HG03139 (cell line): Measurements from ENCODE around the gene NKIRAS1.
A peak's percentile ranks its signal among the peaks of the same experiment; 100 is the strongest.
"Not testable (repeated sequence)": the region's sequence is repeated elsewhere in the genome, so short reads cannot be mapped to it uniquely, and the experiment has no call there.

ENCODE experiments used
- ATAC-seq: cut with Tn5 transposase; IDR thresholded peaks from one replicate; pipeline ENCODE4 v1.9.1; 2021; ENCODE audit not compliant: unreplicated experiment

The NKIRAS1 gene

DNA sequence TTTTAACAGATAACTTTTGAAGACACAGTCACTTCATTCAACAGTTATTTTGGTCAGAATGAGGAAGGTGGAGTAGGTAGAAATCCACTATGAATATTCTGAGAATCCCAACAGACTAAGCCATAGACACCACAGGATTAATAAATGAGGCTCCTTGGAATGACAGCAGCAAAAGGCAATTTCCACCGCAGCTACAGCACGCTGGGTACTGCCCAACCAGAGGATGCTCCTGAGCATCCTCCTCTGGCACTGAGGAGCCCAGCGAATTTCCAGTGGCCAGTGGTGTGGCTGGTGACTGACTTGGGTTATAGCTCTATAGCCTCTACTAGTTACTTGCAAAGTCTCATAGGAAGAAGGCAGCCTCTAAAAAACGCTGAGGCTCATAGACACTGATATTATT lies 24.6 kb upstream of the NKIRAS1 start:
- no peak for ATAC-seq

DNA sequence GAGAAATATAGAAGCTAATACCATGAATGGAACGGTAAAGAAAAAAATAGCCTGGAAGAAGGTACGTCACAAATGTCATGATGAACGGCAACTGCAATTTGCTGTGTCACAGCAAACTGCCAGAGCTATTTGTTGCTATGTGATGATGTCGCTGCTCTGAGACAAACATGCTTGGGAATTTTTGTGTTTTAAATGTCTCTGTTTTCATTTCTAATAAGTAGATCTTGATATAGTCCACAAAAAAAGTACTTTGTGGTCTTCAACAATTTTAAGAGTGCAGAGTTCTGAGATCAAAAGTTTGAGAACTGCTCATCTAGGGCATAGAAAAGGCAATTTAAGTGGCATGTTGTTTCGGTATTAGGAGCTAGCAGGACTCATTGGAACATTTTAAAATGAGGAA lies 24.0 kb upstream of the NKIRAS1 start:
- ATAC-seq: no peak

GRCh38 chr3:23938688-23939087 lies 21.9 kb upstream of the NKIRAS1 start:
- no peak for ATAC-seq

DNA sequence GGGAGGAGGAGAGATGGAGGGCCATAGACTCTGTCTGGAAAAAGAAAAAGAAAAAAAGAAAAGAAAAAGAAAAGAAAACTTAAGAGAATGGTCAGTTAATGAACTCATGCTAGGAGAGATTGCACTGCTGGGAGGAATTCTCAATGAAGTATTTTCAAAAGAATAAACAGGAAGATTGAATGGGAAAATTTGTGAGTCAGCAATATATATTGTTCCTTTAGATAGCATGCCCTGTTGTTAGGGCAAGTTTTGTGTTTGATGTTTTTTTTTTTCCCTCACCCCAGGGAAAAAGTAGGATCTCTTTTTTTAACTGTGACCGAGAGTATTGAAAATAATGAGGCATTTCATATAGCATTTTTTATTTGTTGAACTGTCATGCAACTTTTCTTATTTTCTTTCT lies 20.5 kb upstream of the NKIRAS1 start:
- ATAC-seq: no peak

- no peak for ATAC-seq
Measured at GRCh38 chr3:23934253-23934652, 17.5 kb upstream of the NKIRAS1 start.

DNA sequence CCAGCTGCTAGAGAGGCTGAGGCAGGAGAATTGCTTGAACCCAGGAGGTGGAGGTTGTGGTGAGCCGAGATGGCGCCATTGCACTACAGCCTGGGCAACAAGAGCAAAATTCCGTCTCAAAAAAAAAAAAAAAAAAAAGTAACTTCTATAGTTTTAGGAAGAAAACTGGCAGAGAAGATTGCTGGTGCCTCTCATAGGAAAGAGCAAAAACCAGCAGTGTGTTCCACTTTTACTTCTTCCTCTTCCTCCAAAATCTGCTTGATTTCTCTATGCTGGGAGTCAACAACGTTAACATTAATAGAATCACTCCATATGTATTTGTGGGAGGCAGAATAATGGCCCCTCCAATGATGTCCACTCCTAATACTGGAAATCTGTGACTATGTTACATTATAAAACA lies 15.8 kb upstream of the NKIRAS1 start:
- ATAC-seq: no peak

GRCh38 chr3:23931597-23931996 lies 14.8 kb upstream of the NKIRAS1 start:
- ATAC-seq: no peak

- no peak for ATAC-seq
Measured at GRCh38 chr3:23928524-23928923, 11.7 kb upstream of the NKIRAS1 start.

DNA sequence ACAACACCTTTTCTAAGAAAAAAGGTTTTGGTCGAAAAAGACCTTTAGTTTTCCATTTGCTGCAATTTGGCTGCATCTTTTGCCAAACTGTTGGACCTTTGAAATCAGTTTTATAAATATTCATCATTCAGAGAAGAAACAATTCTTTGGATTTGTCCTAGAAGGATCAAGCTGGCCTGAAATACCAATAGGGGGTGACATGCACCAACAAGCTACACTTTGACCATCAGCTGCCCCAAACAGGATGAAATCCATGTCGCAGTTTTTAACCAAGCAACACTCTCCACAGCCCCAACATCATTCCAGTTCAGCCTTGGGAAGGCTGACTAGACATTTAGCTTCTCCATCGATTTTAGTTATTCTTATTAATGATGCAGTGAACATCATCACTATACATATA lies 9.9 kb upstream of the NKIRAS1 start:
- no peak for ATAC-seq

- no peak for ATAC-seq
Measured at GRCh38 chr3:23926246-23926645, 9.5 kb upstream of the NKIRAS1 start.

DNA sequence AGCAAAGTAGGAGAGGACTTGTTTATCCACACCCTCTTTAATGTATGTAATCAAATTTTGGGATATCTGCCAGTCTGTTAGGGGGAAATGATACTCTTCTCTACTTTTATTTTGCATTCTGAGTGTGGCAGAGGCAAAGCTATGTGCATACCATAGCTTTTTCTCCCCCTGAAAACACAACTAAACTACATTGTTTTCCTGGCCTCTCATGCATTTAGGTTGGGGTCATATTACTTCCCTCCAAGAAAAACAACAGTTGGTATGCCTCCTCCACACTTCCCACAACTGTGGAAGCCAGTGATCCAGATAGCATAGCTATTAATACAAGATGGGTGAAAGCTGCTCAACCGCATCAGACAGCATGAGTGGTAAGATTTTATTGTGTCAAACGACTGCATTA lies 7.0 kb upstream of the NKIRAS1 start:
- ATAC-seq: no peak

GRCh38 chr3:23921052-23921511 lies 4.3 kb upstream of the NKIRAS1 start:
- ATAC-seq: no peak

- no peak for ATAC-seq
Measured at GRCh38 chr3:23920151-23920655, 3.4 kb upstream of the NKIRAS1 start.

DNA sequence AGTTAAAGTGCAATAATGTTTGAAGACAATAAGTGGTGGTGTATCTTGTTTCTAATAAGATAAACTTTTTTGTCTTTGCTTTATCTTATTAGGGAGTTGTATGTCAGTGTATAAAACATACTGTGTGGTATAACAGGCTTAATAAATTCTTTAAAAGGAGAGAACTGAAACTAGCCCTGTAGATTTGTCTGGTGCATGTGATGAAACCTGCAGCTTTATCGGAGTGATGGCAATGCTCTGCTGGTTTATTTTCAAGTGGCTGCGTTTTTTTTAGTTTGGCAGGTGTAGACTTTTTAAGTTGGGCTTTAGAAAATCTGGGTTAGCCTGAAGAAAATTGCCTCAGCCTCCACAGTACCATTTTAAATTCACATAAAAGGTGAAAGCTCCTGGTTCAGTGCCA lies 2.8 kb upstream of the NKIRAS1 start:
- no peak for ATAC-seq

DNA sequence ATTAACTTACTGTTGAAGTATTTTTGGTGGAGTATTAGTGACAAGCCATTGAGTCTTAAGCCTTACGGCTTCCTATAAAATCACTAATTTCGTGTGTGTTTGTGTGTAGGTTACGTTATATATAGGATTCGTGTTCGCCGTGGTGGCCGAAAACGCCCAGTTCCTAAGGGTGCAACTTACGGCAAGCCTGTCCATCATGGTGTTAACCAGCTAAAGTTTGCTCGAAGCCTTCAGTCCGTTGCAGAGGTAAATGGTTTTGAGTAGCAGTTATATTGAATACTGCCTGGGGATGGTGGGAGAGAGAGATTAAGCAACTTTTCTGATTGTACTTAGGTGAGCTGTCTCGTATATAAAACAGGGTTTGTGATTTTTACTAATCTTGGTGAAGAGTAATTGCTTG lies 1.5 kb upstream of the NKIRAS1 start:
- ATAC-seq: not testable (repeated sequence)

DNA sequence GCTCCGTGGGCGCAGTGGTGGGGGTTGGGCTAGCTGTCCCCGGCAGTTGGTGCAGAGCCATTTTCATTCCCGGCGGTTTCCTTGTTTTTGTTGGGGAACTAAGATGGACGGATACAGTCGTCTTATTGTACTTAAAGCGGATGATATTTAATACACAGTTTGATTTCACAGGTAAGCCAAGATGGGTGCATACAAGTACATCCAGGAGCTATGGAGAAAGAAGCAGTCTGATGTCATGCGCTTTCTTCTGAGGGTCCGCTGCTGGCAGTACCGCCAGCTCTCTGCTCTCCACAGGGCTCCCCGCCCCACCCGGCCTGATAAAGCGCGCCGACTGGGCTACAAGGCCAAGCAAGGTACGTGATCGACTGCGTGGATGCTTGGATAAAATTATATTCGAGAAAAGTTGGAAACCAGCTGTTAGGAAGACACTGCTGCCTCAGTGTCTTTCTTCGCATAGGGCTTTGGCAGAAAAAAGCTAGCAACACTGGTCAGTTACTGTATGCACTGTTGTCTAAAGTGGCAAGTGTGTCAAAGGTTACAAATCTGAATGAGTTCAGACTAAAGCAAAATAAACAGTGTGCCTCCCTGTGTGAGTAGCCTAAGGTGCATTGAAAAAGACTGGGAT lies 1.0 kb upstream of the NKIRAS1 start:
- ATAC-seq: not testable (repeated sequence)

DNA sequence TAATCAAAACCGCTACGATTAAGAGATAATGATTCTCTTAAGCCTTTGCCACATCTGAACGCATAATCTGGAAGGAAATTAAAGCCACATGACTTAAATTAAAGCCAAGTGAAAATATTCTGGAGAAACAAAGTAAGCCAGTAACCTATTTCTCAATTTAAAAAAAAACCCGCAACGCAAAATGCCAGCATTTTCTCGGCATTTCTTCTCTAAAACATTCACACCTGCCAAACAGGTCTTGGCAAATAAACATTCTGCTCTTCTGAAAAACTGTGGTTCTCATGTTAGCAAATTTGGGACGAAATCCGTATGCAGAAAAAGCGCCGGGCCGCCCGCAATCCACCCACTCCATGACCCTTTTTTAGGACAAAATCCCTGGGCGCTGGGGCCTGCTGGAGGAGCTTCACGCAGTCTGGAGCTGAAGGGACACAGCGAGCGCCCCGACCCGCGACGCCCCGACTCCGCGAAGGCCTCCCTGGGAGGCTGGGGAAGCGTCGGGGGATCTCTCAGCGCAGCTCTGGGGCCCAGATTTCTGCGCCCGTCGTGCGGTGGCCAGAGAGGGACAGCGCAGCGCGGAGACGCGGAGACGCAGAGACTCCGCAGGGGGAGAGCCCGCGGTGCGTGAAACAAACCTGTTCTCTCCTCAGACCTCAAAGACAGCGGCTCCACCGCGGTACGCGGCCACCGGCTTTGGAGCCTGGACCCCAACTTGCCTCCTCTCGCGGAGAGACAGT lies 471 bp downstream of the NKIRAS1 start:
- peak; percentile 37 for ATAC-seq

GRCh38 chr3:23915537-23916108 lies 1.2 kb downstream of the NKIRAS1 start:
- no peak for ATAC-seq

DNA sequence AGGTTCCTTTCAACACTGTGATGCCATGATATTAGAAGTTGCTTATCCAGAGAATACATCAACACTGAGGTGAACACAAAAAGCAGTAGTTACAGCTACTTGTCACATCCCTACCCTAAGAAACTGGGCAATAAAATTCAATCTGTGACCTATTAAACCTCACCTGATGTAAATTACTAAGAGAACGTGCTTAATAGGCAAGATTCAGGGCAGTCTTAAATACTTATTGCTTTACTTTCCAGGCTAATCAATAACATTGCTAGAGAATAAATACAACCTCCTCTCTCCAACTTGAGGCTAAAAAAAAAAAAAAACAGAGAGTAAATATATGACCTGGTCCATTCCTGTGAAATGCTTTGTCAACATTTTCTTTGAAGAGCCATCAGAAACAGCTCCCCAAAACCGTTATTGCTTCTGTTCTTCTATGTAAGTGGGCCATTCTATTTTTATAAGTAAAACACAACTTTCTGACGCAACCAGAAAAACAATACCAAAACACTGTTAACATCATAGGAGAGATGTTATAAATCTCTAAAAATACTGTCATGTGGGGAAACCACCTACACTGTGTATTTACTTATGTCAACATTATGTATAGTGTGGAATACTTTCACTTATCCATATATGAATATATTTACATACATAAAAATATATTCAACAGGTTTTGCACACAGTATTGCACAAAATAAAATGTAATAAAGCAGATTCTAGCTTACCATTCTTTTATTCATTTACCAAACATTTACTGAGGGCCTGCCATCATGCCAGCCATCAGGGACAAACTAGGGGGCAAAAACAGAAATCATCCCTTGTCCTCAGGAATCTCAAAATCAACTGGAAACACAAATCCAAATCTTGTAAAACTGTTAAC lies 2.7 kb downstream of the NKIRAS1 start:
- no peak for ATAC-seq

GRCh38 chr3:23913182-23913581 lies 3.6 kb downstream of the NKIRAS1 start:
- no peak for ATAC-seq

DNA sequence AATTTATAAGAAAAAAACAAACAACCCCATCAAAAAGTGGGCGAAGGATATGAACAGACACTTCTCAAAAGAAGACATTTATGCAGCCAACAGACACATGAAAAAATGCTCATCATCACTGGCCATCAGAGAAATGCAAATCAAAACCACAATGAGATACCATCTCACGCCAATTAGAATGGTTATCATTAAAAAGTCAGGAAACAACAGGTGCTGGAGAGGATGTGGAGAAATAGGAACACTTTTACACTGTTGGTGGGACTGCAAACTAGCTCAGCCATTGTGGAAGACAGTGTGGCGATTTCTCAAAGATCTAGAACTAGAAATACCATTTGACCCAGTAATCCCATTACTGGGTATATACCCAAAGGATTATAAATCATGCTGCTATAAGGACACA lies 4.5 kb downstream of the NKIRAS1 start:
- not testable (repeated sequence) for ATAC-seq
